WTC11 (cell line): ENCODE results near the gene GALNTL6. TPM values are rescaled to one million over a fixed set of nuclear protein-coding genes. Genes with fewer than 3 reads are reported as not detected.
A peak's percentile ranks its signal among the peaks of the same experiment; 100 is the strongest.

Experiments used
- ATAC-seq: fragments of 200-7000 bp; cut with Tn5 transposase; 2 replicates; pipeline ENCODE4 v1.10.0; 2021; ENCODE audit warnings: mild to moderate bottlenecking, moderate library complexity
- CTCF ChIA-PET: fragments of 300-600 bp; sonication (Branson Sonifier 250); formaldehyde crosslinking; loops from one replicate; lab custom pipeline; 2021; ENCODE audit warnings: antibody characterized with exemption; lab: Charles Lee
- POLR2A ChIA-PET: fragments of 350-600 bp; sonication (Branson Sonifier 250); formaldehyde crosslinking; loops from one replicate; lab custom pipeline; 2021; ENCODE audit warnings: antibody characterized with exemption; lab: Charles Lee
- DNase-seq: peaks from one replicate; pipeline ENCODE4 v3.0.0; 2021; ENCODE audit warnings: low spot score
- H3K27ac Mint-ChIP-seq: 2 replicates; pipeline ENCODE4 v1.8.0; 2021; ENCODE audit warnings: mixed read lengths
- H3K27me3 Mint-ChIP-seq: 2 replicates; pipeline ENCODE4 v1.8.0; 2021; ENCODE audit warnings: low read depth, mild to moderate bottlenecking, moderate library complexity, mixed read lengths
- H3K36me3 Mint-ChIP-seq: 2 replicates; pipeline ENCODE4 v1.8.0; 2021; ENCODE audit warnings: mixed read lengths
- H3K4me1 Mint-ChIP-seq: 2 replicates; pipeline ENCODE4 v1.8.0; 2022; ENCODE audit warnings: mixed read lengths
- H3K4me3 Mint-ChIP-seq: 2 replicates; pipeline ENCODE4 v1.8.0; 2021; ENCODE audit warnings: mild to moderate bottlenecking, moderate library complexity, mixed read lengths
- H3K9me3 Mint-ChIP-seq: 2 replicates; pipeline ENCODE4 v1.8.0; 2021; ENCODE audit warnings: mixed read lengths
- ATF2 ChIP-seq: sonication (generic); formaldehyde crosslinking; IDR thresholded peaks from 2 replicates; pipeline ENCODE4 v1.8.1; 2022; ENCODE audit warnings: low read depth, missing genetic modification reagents, borderline replicate concordance
- CTCF ChIP-seq: fragments of 200-600 bp; IDR thresholded peaks from 2 replicates; pipeline ENCODE4 v1.8.0; 2022; ENCODE audit warnings: antibody characterized with exemption
- E2F4 ChIP-seq: sonication (generic); formaldehyde crosslinking; IDR thresholded peaks from 2 replicates; pipeline ENCODE4 v1.8.1; 2022; ENCODE audit warnings: low read depth, mild to moderate bottlenecking, moderate library complexity, missing genetic modification reagents, borderline replicate concordance
- GTF2I ChIP-seq: fragments of 250-450 bp; sonication (Bioruptor Pico); conservative IDR thresholded peaks from 2 replicates; pipeline ENCODE4 v1.4.0; 2021; ENCODE audit warnings: mild to moderate bottlenecking
- KAT7 ChIP-seq: sonication (generic); formaldehyde crosslinking; IDR thresholded peaks from 2 replicates; pipeline ENCODE4 v1.8.1; 2023; ENCODE audit warnings: missing genetic modification reagents, mild to moderate bottlenecking, borderline replicate concordance
- ZBTB43 ChIP-seq: sonication (generic); formaldehyde crosslinking; IDR thresholded peaks from 2 replicates; pipeline ENCODE4 v1.8.1; 2023; ENCODE audit warnings: mild to moderate bottlenecking, missing genetic modification reagents
- ZNF416 ChIP-seq: fragments of 250-450 bp; sonication (Bioruptor Pico); IDR thresholded peaks from 2 replicates; pipeline ENCODE4 v1.9.0; 2021; ENCODE audit warnings: mild to moderate bottlenecking, inconsistent platforms
- ZNF512 ChIP-seq: sonication (generic); formaldehyde crosslinking; IDR thresholded peaks from 2 replicates; pipeline ENCODE4 v1.8.1; 2022; ENCODE audit warnings: missing genetic modification reagents, borderline replicate concordance
- total RNA-seq: library from RNA; stranded (reverse); gene quantifications from 3 replicates; pipeline ENCODE4 v1.2.3, GENCODE V29; 2021

Gene GALNTL6
- total RNA-seq, 1 experiment from 2014 or later = 0.24 TPM

GRCh38 chr4:172521680-172522079, 708.5 kb downstream of the GALNTL6 start:
- Mint-ChIP-seq H3K4me1 (no peaks in the 10 kb centered on the region), H3K27ac (no peak overlapping the region), H3K9me3 (no peaks in the 10 kb centered on the region), H3K36me3 (no peaks in the 10 kb centered on the region), H3K4me3 (no peak overlapping the region), H3K27me3 (no peaks in the 10 kb centered on the region)
- ATAC-seq = no peak
- CTCF ChIA-PET = no interaction called here
- no peak for TF ChIP-seq E2F4
- TF ChIP-seq CTCF = no peak
- no peak for TF ChIP-seq ATF2 (CRISPR knock-in tag)
- TF ChIP-seq ZBTB43 (CRISPR knock-in tag) = no peak
- no peak for DNase-seq
- POLR2A ChIA-PET = no interaction called here

GRCh38 chr4:172543249-172543648, 730.0 kb downstream of the GALNTL6 start:
- CTCF ChIA-PET = interaction anchor here (0.6 to 1.5 kb wide), 14 partner anchors 8 to 248 kb away, joined by 3 to 7 read pairs (median 4); no protein-coding TSS in a partner anchor
- Mint-ChIP-seq H3K27ac (no peak overlapping the region), H3K9me3 (no peaks in the 10 kb centered on the region), H3K4me1 (peaks cover 43% of the 10 kb centered on the region), H3K27me3 (peaks cover 19% of the 10 kb centered on the region), H3K4me3 (no peak overlapping the region), H3K36me3 (no peaks in the 10 kb centered on the region)
- no peak for TF ChIP-seq ZNF512 (CRISPR knock-in tag)
- TF ChIP-seq ZNF416 = no peak
- POLR2A ChIA-PET = no interaction called here
- no peak for DNase-seq
- peak; percentile 71 for ATAC-seq

GRCh38 chr4:172546782-172547181, 733.6 kb downstream of the GALNTL6 start:
- no peaks in the 10 kb centered on the region for H3K9me3 Mint-ChIP-seq
- H3K4me3 Mint-ChIP-seq = no peak overlapping the region
- peaks cover 21% of the 10 kb centered on the region for H3K27me3 Mint-ChIP-seq
- no peak overlapping the region for H3K27ac Mint-ChIP-seq
- no peaks in the 10 kb centered on the region for H3K36me3 Mint-ChIP-seq
- no peak for ATAC-seq
- no peak for DNase-seq
- no peak for TF ChIP-seq KAT7 (CRISPR knock-in tag)
- TF ChIP-seq, all 79 proteins: peak for 0
- POLR2A ChIA-PET = no interaction called here
- CTCF ChIA-PET = no interaction called here
- H3K4me1 Mint-ChIP-seq = peaks cover 60% of the 10 kb centered on the region

GRCh38 chr4:172547724-172548123, 734.5 kb downstream of the GALNTL6 start:
- no peaks in the 10 kb centered on the region for H3K36me3 Mint-ChIP-seq
- no peak for DNase-seq
- no peaks in the 10 kb centered on the region for H3K9me3 Mint-ChIP-seq
- no peak for ATAC-seq
- TF ChIP-seq GTF2I (CRISPR knock-in tag) (no peak), ATF2 (CRISPR knock-in tag) (no peak)
- TF ChIP-seq, all 79 proteins: peak for 0
- ChIA-PET CTCF (no interaction called here), POLR2A (no interaction called here)
- Mint-ChIP-seq H3K27me3 (peaks cover 21% of the 10 kb centered on the region), H3K27ac (no peak overlapping the region), H3K4me1 (peaks cover 57% of the 10 kb centered on the region), H3K4me3 (no peak overlapping the region)
